Kidney epithelial cell (primary cell): ENCODE measurements around the gene HERC6. TPM values are rescaled to one million over a fixed set of nuclear protein-coding genes. Genes with fewer than 3 reads are reported as not detected.
"Not testable (repeated sequence)": the region's sequence is repeated elsewhere in the genome, so short reads cannot be mapped to it uniquely, and the experiment has no call there.

Experiments used
- DNase-seq: peaks from one replicate; pipeline ENCODE4 v3.0.0-alpha.2; 2010; ENCODE audit warnings: low read depth
- H3K27me3 ChIP-seq: 2 replicates; pipeline ENCODE4 v1.6.0; 2011; ENCODE audit warnings: low read length; ENCODE audit not compliant: control insufficient read depth, insufficient read depth
- H3K36me3 ChIP-seq: 2 replicates; pipeline ENCODE4 v1.5.1; 2011; ENCODE audit warnings: low read length; ENCODE audit not compliant: control insufficient read depth, insufficient read depth
- H3K4me3 ChIP-seq: 2 replicates; pipeline ENCODE4 v1.5.1; 2011; ENCODE audit warnings: low read depth, mild to moderate bottlenecking, control low read depth, low read length
- CTCF ChIP-seq: IDR thresholded peaks from 2 replicates; pipeline ENCODE4 v1.5.1; 2011; ENCODE audit warnings: mild to moderate bottlenecking, moderate library complexity, low read length, control low read depth, inconsistent platforms; ENCODE audit not compliant: insufficient read depth, poor library complexity, severe bottlenecking
- total RNA-seq: library from RNA; depleted of rRNA; stranded (reverse); fragments of >200 nt; gene quantifications from 2 replicates; pipeline ENCODE4 v1.2.3, GENCODE V29; 2015

The HERC6 gene
- total RNA-seq, 1 donor from 2014 or later, result 16.4 TPM

- Histone ChIP-seq H3K4me3 (no peak overlapping the region), H3K36me3 (peaks cover 1% of the 10 kb centered on the region), H3K27me3 (no peaks in the 10 kb centered on the region)
- no peak for DNase-seq
- no peak for TF ChIP-seq CTCF
These were observed 67.5 kb downstream of the HERC6 start for GRCh38 chr4:88446124-88446523.

DNA sequence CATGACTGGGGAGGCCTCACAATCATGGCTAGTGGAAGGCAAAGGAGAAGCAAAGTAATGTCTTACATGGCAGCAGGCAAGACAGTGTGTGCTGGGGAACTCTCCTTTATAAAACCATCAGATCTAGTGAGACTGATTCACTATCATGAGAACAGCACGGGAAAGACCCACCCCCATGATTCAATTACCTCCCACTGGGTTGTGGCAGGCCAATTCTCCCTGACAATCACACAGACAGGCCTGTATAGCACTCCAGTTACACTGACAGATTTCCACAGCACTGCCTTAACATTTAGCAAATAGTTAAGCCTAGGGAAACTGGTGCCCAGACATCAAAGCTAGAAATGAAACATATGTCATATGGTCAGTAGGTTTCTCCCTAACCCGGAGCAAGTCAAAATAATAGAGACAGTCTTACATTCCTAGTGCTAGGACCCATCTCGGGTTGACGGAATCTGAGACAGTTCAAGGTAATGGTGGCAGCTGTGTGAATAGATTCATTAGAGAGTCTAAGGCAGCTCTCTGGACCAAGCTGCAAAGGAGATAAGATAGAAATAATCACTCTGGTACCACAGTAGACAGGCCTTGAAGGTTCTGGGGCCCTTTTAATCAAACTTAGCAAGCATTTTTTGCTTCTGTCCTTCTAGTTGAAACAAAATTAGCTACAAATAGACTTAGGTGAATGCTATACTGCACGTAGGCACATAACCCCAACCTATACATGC, 68.9 kb downstream of the HERC6 start:
- no peaks in the 10 kb centered on the region for H3K27me3 ChIP-seq
- peaks cover 1% of the 10 kb centered on the region for H3K36me3 ChIP-seq
- DNase-seq, result no peak
- no peak overlapping the region for H3K4me3 ChIP-seq
- TF ChIP-seq CTCF, result no peak

- DNase-seq, H3K4me3 ChIP-seq, H3K27me3 ChIP-seq, H3K36me3 ChIP-seq: not testable (repeated sequence)
These were observed 69.6 kb downstream of the HERC6 start for GRCh38 chr4:88448211-88448765.

- Histone ChIP-seq H3K4me3 (no peak overlapping the region), H3K27me3 (no peaks in the 10 kb centered on the region), H3K36me3 (no peaks in the 10 kb centered on the region)
- DNase-seq, result no peak
- TF ChIP-seq CTCF, result no peak
These were observed 70.2 kb downstream of the HERC6 start for GRCh38 chr4:88448889-88449288.

DNA sequence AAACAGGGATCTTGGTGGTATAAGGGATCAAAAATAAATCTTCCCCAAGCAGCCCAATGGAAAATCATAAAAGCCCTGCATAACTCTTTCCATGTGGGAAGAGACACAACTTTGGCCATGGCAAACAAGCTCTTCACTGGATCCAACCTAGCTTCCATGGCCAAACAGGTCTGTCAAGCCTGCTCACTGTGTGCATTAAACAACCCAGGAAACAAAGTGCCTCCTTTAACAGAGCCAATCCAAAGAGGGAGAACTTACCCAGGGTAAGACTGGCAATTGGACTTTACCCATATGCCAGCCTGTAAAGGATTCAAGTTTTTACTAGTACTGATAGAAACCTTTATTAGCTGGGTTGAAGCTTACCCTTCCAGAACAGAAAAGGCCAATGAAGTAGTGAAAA, 70.6 kb downstream of the HERC6 start:
- DNase-seq, result no peak
- H3K4me3 ChIP-seq, result no peak overlapping the region
- no peak for TF ChIP-seq CTCF
- H3K36me3 ChIP-seq, result no peaks in the 10 kb centered on the region
- no peaks in the 10 kb centered on the region for H3K27me3 ChIP-seq

GRCh38 chr4:88451205-88451604, 72.6 kb downstream of the HERC6 start:
- Histone ChIP-seq H3K4me3 (no peak overlapping the region), H3K36me3 (no peaks in the 10 kb centered on the region), H3K27me3 (no peaks in the 10 kb centered on the region)
- DNase-seq, result no peak
- TF ChIP-seq CTCF, result no peak
